ENCODE measurements around the gene UPK3A.
"Not testable (repeated sequence)": the region's sequence is repeated elsewhere in the genome, so short reads cannot be mapped to it uniquely, and the experiment has no call there.

Gene UPK3A

GRCh38 chr22:45285263-45286058, 712 bp downstream of the UPK3A start:
- no peak for DNase-seq

- no peak for DNase-seq
Measured at GRCh38 chr22:45286854-45287551, 2.3 kb downstream of the UPK3A start.

- DNase-seq, result no peak
Measured at GRCh38 chr22:45290410-45290936, 5.7 kb downstream of the UPK3A start.

- no peak for DNase-seq
Measured at GRCh38 chr22:45291061-45291930, 6.5 kb downstream of the UPK3A start.

GRCh38 chr22:45291931-45292290, 7.2 kb downstream of the UPK3A start:
- DNase-seq, result no peak

- no peak for DNase-seq
Measured at GRCh38 chr22:45292731-45293442, 8.1 kb downstream of the UPK3A start.

GRCh38 chr22:45294030-45294429, 9.3 kb downstream of the UPK3A start:
- no peak for DNase-seq

GRCh38 chr22:45295004-45295403, 10.3 kb downstream of the UPK3A start:
- not testable (repeated sequence) for DNase-seq

- DNase-seq, result no peak
Measured at GRCh38 chr22:45295492-45295891, 10.7 kb downstream of the UPK3A start.

- DNase-seq, result peak in 1 of 2 donors; percentile 15
Measured at GRCh38 chr22:45296628-45297297, 12.0 kb downstream of the UPK3A start.

- DNase-seq, result no peak
Measured at GRCh38 chr22:45298934-45299505, 14.3 kb downstream of the UPK3A start.

GRCh38 chr22:45302751-45303150, 18.0 kb downstream of the UPK3A start:
- no peak for DNase-seq

- DNase-seq, result no peak
Measured at GRCh38 chr22:45303181-45303580, 18.4 kb downstream of the UPK3A start.

- no peak for DNase-seq
Measured at GRCh38 chr22:45304971-45305370, 20.2 kb downstream of the UPK3A start.

- DNase-seq, result no peak
Measured at GRCh38 chr22:45305456-45306075, 20.8 kb downstream of the UPK3A start.

- no peak for DNase-seq
Measured at GRCh38 chr22:45306139-45306538, 21.4 kb downstream of the UPK3A start.

GRCh38 chr22:45308391-45308956, 23.7 kb downstream of the UPK3A start:
- no peak for DNase-seq

- DNase-seq, result peak in 1 of 2 donors; percentile 14
Measured at GRCh38 chr22:45308957-45309421, 24.2 kb downstream of the UPK3A start.

- peak; percentile 95 to 98 for DNase-seq
Measured at GRCh38 chr22:45309422-45310227, 24.9 kb downstream of the UPK3A start, which contains the start of gene FAM118A. FAM118A (plus strand) TSS chr22:45309934; CDS start chr22:45322380, 12,446 bp downstream.
